ENCODE data around the gene PHACTR3.

The PHACTR3 gene

GRCh38 chr20:59781226-59781625 is 176.9 kb downstream of the PHACTR3 start:
- no peak for FAIRE-seq

GRCh38 chr20:59782986-59783640 is 178.8 kb downstream of the PHACTR3 start:
- FAIRE-seq = no peak

- no peak for FAIRE-seq
These were observed 179.3 kb downstream of the PHACTR3 start for GRCh38 chr20:59783641-59784010.

GRCh38 chr20:59784365-59784764 is 180.0 kb downstream of the PHACTR3 start:
- no peak for FAIRE-seq

- no peak for FAIRE-seq
These were observed 180.7 kb downstream of the PHACTR3 start for GRCh38 chr20:59784791-59785668.

- FAIRE-seq = no peak
These were observed 181.3 kb downstream of the PHACTR3 start for GRCh38 chr20:59785669-59785959.

GRCh38 chr20:59785986-59786795 is 181.9 kb downstream of the PHACTR3 start:
- no peak for FAIRE-seq

DNA sequence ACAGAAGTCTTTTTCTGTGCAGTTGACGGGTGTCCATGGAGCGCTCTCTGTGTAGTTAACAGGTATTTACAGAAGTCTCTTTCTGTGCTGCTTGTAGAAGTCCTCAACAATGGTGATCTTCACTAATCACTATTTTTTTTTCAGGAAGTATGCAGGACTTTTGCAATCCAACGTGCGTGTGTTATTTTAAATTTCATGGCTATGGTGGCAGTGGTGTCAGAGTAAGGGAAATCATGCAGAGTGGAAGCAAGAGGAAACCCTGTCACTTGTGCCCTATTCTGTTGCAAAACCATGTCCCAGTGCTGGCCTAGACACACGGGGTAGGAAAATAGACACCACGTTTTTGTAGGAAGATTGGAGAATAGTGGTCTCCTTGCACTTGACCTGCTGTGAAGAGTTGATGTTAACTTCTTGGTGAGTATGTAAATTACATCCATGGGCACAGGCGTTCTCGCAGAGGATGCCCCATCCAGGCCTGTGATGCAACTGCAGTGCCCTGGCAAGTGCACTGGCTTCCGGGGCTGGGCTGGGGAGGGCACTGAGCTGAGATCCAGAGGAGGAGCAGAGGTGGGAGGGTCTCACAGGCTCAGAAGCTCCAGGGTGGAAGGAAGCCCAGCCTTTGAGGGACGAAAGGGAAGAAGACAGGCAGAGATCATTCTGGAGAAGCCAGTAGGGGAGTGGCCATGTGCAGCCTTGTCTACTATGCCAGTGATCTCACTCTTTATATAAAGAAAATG is 182.6 kb downstream of the PHACTR3 start:
- no peak for FAIRE-seq

- FAIRE-seq = no peak
These were observed 183.2 kb downstream of the PHACTR3 start for GRCh38 chr20:59787538-59787890.

GRCh38 chr20:59788196-59788735 is 183.9 kb downstream of the PHACTR3 start:
- no peak for FAIRE-seq

GRCh38 chr20:59788811-59789397 is 184.6 kb downstream of the PHACTR3 start:
- no peak for FAIRE-seq

- no peak for FAIRE-seq
These were observed 185.3 kb downstream of the PHACTR3 start for GRCh38 chr20:59789686-59790085.

DNA sequence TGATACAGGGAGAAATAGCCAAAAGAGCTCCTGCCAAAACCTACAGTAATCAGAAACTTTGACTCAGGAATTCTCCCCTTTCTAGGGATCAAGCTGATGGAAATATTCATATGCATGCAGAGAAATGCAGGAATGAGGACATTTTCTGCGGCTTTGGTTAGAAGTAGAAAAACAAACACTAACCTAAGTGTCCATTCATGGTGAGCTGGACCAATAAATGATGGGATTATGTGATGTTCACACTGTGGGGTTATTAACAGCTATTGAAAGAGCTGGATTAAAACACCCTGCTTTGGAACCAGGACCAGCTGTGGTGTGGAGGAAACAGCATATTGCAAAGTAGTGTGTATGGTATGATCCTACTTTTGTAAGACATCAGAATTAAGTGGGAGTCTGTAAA is 186.0 kb downstream of the PHACTR3 start:
- no peak for FAIRE-seq

DNA sequence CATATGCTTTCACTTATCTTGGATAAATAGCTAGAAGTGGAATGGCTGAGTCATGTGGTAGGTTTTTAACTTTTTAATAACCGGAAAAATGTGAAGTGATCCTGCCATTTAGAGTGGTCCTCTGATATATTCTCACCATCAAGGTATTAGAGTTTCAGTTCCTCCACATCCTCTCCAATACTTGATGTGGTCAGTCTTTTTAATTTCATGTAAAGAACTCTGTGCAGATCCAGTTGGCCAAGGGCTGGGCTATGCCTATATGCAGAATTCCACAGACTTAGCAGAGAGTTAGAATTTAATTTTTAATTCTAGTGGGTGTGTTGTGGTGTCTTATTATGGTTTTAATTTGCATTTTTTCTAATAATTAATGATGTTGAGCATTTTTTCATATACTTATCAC is 188.0 kb downstream of the PHACTR3 start:
- FAIRE-seq = no peak

GRCh38 chr20:59794555-59794954 is 190.2 kb downstream of the PHACTR3 start:
- FAIRE-seq = no peak

GRCh38 chr20:59800309-59800708 is 196.0 kb downstream of the PHACTR3 start:
- FAIRE-seq = no peak

DNA sequence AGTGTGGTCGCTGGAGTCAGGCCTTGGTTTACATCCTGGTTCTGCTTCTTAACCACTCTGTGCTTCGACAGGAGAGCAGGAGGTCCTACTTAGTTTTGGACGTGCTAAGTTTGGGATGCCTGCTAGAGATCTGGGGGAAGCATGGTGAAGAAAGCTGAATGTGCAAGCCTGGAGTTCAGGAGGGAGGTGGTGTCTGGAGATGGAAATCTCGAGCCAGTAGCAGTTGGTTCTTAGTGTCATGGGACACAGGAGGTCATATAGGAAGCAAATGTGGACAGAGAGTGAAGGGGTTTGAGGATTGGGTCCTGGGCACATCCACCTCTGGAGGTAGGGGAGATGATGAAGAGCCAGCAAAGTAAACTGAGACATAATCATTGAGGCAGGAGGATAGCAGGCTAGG is 197.7 kb downstream of the PHACTR3 start:
- FAIRE-seq = no peak

- FAIRE-seq = no peak
These were observed 198.3 kb downstream of the PHACTR3 start for GRCh38 chr20:59802471-59803221.

DNA sequence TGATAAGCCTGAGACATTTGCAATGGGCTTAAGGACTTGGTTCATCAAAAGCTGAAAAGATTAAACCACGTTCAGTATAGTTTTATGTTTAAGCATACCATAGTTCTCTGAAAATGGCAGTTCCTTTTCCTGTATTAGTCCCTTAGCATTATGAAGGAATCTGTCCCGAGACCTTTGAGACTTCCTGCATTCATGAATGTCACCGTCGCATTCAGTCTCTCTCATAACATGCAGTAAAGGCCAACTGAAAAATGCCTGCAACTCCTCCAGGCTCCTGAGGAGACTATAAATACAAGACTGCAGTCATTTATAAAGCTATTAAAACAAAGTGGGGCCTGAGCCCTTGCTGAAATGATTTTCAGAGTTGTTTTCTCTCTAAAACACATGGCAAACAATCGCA is 200.0 kb downstream of the PHACTR3 start:
- no peak for FAIRE-seq

GRCh38 chr20:59804871-59805665 is 200.7 kb downstream of the PHACTR3 start:
- FAIRE-seq = no peak
